Measurements from ENCODE around the gene HYCC2.
"Not testable (repeated sequence)": the region's sequence is repeated elsewhere in the genome, so short reads cannot be mapped to it uniquely, and the experiment has no call there.

Gene HYCC2

GRCh38 chr2:201071479-201072200, at the start of gene HYCC2, which contains the start of gene NDUFB3:
TSS of gene HYCC2 (minus strand) at chr2:201071671. CDS start at chr2:201024009, 47,662 bp downstream.
TSS of gene NDUFB3 (plus strand) at chr2:201072001. CDS start at chr2:201078883, 6,882 bp downstream.
- peak; percentile 89 for DNase-seq

- no peak for DNase-seq
These were observed 47.7 kb upstream of the HYCC2 start for GRCh38 chr2:201118961-201119854.

- peak; percentile 76 for DNase-seq
These were observed 46.9 kb upstream of the HYCC2 start for GRCh38 chr2:201118121-201118960.

GRCh38 chr2:201117735-201118094, 46.2 kb upstream of the HYCC2 start:
- not testable (repeated sequence) for DNase-seq

GRCh38 chr2:201116959-201117734, 45.7 kb upstream of the HYCC2 start:
- no peak for DNase-seq

- peak; percentile 56 for DNase-seq
These were observed 44.9 kb upstream of the HYCC2 start, which contains the start of gene CFLAR for GRCh38 chr2:201116115-201116958. TSS of gene CFLAR (plus strand) at chr2:201116164. CDS start at chr2:201129866, 13,702 bp downstream.

- no peak for DNase-seq
These were observed 43.4 kb upstream of the HYCC2 start for GRCh38 chr2:201114846-201115245.

GRCh38 chr2:201114350-201114749, 42.9 kb upstream of the HYCC2 start:
- no peak for DNase-seq

GRCh38 chr2:201111096-201111495, 39.6 kb upstream of the HYCC2 start:
- DNase-seq = no peak

- no peak for DNase-seq
These were observed 39.1 kb upstream of the HYCC2 start for GRCh38 chr2:201110615-201111014.

GRCh38 chr2:201109186-201109585, 37.7 kb upstream of the HYCC2 start:
- DNase-seq = no peak

- no peak for DNase-seq
These were observed 36.9 kb upstream of the HYCC2 start for GRCh38 chr2:201108341-201108740.

GRCh38 chr2:201107624-201108023, 36.2 kb upstream of the HYCC2 start:
- DNase-seq = no peak

GRCh38 chr2:201105759-201106158, 34.3 kb upstream of the HYCC2 start:
- no peak for DNase-seq

GRCh38 chr2:201100497-201100896, 29.0 kb upstream of the HYCC2 start:
- no peak for DNase-seq

GRCh38 chr2:201093573-201093972, 22.1 kb upstream of the HYCC2 start:
- DNase-seq = no peak

GRCh38 chr2:201090574-201090973, 19.1 kb upstream of the HYCC2 start:
- DNase-seq = no peak

GRCh38 chr2:201084863-201085262, 13.4 kb upstream of the HYCC2 start:
- DNase-seq = no peak

GRCh38 chr2:201074996-201075395, 3.5 kb upstream of the HYCC2 start:
- DNase-seq = no peak

GRCh38 chr2:201073071-201073470, 1.6 kb upstream of the HYCC2 start:
- no peak for DNase-seq

GRCh38 chr2:201072201-201072530, 695 bp upstream of the HYCC2 start:
- DNase-seq = no peak

All from activated CD4-positive, alpha-beta T cell treated with anti-CD3 and anti-CD28 coated beads for 1 hour (primary cell).